ENCODE measurements around the gene PCSK7.

PCSK7 gene

DNA sequence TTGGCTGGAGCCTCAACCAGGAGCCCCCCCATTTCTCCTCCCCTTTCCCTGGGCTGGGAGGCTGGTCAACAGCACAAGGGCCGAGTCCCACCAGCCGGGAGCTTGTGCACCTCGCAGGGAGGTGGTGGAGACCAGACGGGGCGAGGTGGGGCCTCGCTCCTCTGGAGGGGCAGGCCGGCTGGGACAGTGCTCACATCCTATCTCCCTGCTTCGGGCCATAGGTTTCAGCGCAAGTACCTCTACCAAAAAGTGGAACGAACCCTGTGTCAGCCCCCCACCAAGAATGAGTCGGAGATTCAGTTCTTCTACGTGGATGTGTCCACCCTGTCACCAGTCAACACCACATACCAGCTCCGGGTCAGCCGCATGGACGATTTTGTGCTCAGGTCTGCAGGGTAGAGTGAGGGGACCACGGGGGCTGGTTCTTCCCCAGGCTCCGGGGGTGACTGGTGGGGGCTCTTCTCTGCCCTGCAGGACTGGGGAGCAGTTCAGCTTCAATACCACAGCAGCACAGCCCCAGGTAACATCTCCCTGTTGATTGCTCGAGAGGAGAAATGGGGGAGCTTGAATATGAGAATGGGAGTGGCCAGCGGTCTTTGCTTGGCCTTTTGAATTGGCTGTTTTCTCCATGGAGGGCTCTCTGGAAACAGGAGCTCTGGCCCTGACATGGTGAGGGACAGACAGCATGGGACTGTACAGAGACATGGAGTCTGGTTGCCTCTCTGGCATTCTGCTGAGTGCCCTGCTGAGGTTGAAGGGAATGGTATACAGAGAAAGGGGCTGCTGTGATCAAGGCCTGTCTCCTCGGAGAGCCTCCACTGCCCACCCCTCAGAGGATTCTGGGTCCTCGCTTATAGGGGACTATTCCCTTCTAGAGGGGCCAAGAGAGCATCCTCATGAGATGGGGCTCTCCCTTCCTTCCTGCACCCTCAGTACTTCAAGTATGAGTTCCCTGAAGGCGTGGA, 50.0 kb downstream of the PCSK7 start:
- no peak for DNase-seq

DNA sequence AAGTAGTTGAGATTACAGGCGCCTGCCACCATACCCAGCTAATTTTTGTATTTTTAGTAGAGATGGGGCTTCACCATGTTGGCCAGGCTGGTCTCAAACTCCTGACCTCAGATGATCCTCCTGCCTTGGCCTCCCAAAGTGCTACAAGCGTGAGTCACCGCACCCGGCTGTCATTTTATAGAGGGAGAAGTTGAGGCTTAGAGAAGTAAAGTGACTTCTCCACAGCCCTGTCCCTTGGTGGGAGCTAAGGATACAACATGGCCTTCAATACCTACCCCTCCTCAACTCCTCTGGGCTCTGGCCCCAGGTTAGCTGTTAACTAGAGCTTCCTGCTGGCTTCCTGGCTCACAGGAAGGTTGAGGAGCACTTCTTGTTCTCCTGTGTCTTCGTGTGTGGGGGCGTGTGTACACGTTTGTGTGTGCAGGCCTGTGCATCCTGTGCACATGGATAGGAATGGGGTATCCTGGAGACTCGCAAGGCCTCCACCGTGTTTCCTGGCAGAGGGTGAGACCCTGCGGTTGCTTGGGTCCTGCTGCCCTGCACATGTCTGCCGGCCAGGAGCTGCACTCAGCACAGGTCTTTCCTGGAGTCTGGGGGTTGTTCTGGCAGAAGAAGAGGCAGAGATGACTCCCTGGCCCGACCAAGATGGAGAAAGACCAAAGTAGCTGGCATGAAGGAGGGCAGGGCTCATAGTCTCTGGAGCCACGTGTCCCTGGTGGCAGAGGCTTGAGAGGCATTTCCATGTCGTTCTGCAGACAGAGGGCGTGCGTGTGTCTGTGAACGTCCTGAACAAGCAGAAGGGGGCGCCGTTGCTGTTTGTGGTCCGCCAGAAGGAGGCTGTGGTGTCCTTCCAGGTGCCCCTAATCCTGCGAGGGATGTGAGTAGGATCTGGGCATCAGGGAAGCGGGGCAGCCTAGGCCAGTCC, 51.0 kb downstream of the PCSK7 start:
- peak; percentile 47 for DNase-seq

DNA sequence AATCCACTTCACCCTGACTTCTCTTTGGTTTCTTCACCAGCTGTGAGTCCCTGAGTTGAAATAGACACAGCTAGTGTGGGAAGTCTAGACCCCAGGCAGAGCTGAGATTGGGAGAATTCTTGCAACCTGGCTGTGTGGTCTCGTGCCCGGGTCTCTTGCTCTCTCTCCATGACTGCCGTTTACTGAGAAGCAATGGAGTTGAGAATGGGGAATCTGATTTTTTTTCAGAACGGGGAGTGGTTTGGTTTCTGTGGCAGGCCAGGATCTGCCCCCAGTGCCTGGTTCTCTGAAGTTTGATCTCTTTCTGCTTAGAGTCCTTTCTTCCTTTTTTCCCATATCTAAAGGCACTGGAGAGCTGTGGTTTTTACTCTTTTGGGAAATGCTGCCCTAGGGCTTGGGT, 51.9 kb downstream of the PCSK7 start:
- DNase-seq, result no peak

DNA sequence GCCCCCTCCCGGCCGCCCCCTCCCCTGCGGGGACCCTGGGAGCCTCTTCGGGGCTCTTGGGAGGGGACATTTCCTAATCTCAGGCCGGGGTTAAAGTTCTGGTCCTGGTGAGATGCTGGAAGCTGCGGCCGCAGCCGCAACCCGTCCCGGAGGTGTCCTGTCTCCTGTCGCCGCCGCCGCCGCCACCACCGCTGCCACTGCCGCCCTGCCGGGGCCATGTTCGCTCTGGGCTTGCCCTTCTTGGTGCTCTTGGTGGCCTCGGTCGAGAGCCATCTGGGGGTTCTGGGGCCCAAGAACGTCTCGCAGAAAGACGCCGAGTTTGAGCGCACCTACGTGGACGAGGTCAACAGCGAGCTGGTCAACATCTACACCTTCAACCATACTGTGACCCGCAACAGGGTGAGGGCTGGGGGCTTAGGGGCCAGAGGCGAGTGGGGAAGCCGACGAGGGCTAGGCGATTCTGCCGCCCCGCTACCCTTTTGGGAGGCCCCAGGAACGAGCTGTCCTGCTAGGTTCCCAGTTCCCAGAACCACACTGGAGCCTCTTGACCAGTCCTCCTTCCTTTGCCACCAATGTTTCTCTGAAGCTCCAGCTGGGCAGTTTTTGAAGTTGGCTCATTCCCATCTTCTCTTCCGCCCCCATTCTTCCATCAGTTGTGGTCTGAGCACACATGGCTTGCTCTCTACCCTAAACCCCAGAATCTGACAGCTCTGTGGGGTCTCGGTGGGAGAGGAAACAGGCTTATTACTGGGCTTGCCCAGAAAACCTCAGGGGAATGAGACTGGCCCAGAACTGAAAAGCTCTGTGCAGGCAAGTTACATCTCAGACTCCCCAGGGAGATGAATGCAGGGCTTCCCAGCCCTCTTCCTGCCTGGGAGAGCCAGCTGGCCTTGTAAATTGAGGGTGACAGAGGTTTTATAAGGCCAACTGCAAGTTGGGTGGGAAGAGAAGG, 52.5 kb downstream of the PCSK7 start:
- DNase-seq, result no peak

DNA sequence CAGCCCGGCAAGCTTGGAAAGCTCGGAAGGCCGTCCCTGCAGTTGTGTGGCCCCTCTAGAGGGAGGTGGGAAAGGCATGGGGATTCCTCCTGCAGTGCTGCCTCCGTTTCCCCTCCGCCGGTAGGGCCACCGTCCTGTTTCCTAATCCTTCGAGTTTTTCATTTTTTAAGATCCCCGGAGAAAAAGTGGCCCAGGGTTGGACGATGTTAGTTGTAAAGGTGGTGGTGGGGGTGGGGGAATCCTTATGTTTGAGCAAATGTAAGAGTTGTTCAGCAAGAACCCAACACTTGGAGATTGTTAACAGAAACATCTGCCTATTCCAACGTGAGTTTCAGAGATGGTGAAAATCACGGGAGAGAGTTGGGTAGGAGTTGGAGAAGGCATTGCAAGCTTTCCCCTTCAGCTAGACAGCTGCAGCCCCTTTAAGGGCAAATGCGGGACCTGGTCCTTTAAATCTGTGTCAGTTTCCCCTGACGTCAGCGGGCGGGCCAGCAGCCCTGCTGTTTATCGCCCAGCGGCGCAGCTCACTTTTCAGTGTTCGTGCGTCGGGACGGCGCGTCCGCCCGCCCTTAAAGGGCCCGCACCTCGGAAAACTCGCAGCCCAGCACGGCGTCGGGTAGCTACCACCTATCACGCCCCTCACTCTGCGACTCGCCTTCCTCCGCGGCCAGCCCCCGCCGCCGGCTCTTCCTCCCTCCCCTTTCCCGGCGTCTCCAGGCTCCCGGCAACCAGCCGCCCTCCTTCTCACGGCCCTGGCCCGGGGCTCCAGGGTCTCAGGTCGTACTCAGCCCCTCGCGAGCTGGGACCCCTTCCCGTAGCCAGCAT, 53.5 kb downstream of the PCSK7 start, which contains the start of gene SIDT2:
TSS of gene SIDT2 (plus strand) at position 534 of the 825 bp plus-strand sequence. CDS start 521 bp downstream, outside the sequence.
- peak; percentile 93 for DNase-seq

DNA sequence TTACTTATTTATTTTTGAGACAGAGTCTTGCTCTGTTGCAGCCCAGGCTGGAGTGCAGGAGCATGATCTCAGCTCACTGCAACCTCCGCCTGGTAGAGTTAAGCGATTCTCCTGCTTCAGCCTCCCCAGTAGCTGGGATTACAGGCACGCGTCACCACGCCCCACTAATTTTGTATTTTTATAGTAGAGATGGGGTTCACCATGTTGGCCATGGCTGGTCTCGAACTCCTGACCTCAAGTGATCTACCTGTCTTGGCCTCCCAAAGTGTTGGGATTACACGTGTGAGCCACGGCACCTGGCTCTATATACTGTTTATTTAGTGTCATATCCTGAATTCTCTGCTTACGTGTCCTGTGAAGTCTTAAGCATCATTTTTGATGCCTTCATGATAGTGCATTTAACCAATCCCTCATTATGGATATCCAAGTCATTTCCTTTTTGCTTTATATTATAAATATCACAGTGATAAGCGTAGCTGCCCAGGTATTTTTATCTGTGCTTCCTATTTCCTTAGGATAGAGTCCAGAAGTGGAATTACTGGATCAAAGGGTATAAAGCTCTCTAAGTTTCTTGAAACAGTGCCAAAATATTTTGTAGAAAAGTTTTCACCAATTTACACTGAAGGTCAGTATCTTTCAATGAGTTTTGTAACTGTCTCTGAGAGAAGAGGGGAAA, 54.2 kb downstream of the PCSK7 start:
- no peak for DNase-seq

DNA sequence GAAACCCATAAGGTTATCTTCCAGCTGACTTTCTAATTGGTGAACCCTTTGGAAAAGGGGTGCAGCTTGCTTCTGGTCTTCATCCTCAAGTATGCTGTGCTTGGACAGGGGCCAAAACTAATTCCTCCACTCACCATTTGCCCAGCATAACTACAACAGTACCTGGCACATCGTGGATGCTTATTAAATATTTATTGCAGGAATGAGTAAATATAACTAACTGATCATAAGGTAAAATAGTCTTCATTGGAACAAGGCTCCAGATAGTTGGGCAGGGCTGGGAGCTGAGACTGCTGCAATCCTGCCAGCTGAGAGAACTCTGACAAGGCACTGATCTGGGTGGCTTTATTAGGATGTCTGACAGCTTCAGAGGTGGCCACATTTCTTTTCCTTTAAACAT, 55.7 kb downstream of the PCSK7 start:
- DNase-seq, result no peak

DNA sequence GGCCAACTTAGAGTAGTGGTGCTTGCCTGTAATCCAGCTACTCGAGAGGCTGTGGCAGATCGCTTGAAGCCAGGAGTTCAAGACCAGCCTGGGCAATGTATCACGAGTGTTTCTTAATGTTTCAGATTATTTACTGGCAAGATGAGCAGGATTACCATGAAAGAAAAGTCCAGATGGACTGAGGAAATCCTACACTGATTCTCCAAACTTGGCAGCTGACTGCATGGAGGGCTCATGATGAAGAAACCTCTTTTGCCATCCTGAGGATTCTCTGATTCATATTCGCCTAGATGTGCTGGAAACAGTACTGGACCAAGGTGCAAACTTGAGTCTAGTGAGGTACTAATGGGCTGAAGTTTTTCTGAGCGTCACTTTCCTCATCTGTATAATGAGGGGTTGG, 56.1 kb downstream of the PCSK7 start:
- no peak for DNase-seq

DNA sequence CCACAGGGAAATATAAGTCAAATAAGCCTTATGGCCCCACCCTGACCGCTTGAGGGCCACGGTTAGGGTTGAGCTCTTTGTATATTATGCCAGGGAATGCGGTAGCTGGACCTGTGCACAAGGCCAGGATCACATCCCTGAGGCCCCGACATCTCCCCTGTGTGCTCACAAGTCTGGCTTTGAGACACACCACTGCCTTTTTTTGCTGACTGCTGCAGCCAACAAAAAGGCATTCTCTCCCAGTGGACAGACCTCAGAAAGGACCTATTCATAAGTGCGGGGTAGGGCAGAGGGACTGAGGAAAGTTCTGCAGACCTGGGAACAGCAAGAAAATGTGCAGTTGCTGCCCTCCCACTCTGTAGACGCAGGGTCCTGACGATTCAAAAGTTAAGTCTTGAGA, 56.8 kb downstream of the PCSK7 start:
- no peak for DNase-seq

DNA sequence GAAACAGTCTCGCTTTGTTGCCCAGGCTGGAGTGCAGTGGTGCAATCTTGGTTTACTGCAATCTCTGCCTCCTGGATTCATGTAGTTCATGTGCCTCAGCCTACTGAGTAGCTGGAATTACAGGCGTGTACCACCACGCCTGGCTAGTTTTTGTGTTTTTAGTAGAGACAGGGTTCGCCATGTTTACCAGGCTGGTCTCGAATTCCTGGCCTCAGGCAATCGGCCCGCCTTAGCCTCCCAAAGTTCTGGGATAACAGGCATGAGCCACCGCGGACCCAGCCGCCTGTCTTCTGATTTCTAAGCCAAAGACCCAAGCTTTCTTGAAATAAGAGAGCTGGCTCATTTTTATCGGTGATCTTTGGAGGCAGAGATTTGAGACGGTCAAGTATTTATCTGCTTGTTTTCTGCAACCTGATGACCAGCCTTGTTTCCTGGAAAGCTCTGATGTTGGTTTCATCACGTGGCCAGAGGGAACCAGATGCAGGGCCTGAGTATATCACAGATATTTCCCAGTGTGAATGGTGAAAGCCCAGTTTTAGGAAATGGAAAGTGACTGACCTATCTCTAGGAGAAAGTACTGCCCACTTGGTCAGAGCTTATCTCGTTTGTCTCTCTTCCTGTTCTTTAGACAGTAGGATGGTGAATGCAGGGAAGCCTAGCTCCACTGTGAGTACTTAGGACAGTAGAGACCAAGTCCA, 59.0 kb downstream of the PCSK7 start:
- DNase-seq, result no peak

DNA sequence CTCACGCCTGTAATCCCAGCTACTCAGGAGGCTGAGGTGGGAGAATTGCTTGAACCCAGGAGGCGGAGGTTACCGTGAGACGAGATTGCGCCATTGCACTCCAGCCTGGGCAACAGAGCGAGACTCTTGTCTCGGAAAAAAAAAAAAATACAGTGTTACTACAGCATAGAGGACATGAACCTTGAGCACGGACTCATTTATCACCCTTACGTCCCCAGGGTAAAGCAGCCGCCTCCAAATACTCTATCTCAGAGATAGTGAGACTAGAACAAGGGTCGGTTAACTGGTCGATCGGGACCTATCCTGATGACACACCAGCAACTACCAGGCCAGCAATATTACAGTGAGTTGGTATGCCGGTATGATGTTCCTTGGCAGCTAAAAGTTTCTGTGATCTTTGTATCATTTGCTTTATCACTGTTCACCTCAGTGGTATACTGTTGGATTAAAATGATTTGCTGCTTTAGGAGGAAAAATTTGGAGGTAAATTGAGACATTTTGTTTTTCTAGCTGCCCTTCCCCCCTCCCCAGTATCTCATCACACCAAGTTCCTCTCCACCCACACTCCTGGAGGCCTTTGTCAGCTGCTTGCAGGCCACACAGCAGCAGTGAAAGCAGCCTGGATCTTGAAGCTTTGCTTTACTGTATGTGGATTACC, 60.3 kb downstream of the PCSK7 start:
- DNase-seq, result no peak

DNA sequence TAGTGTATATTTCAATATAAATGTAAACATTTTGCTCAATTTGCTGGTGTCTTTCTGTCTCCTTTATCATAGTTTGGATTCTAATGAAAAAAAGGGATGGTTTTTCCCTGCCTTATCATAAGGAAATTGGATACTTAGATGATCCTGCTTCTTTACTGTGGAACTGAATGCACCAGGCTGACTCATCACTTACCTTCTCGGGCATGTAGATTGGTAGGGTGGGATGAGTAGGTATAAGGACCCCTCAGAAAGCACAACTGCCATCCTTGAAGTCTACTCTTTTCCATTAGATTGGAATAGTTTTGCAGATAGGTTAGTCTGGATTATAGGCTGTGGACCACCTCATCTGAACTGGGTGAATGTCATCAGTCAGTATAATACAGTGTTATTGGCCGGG, 60.9 kb downstream of the PCSK7 start:
- no peak for DNase-seq

DNA sequence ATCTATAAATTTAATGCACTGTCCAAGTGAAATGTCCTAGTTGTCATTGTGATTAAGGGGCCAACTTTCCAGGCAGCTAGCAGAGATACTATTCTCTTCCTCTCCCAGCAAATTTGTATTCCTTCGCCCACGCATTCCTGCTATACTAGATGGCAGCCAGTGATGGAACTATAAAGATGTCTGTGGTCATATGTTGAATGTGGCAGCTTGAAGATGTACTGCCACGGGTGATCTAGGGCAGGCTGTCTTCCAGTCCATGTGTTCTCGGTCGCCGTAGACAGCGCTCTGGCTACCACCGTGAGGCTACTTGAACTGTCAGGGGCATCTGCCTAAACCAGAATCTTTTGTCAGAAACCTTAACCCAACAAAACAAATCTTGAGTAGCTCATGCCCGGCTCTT, 61.7 kb downstream of the PCSK7 start:
- no peak for DNase-seq

DNA sequence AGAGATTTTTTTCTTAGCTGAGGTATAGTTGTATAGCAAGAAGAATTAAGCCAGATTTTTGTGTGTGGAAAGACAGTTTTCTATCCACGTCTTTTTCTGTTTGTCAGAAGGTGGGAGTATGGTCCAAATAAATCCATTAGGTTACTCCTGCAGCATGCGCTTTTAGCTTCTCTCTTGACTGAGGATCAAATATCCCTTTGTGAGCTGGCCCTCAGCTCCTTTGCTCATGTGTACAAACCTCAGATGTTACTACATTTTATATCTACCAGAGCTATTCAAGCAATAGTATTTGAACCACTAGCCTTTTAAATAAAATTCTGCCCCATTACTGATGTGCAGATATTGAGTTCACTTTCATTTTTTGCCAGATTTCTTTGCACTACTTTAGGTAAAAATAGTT, 62.1 kb downstream of the PCSK7 start:
- no peak for DNase-seq

DNA sequence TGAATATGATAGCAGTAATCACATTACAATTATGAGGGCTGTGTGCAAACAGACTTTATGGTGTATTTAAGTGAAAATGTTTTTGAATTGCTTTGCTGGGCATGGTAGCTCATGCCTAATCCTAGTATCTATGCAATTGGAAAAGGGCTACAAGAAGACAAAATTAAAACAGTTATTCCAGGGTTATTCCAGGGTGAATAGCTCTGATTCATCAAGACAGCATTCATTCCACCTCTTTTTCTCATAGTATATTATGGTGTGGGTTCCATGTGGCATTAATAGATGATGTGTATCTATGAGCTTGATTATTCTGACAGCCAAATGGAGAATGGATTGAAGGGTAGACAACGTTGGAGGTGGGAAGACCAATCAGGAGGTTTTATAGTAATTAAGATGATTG, 65.4 kb downstream of the PCSK7 start:
- DNase-seq, result no peak

DNA sequence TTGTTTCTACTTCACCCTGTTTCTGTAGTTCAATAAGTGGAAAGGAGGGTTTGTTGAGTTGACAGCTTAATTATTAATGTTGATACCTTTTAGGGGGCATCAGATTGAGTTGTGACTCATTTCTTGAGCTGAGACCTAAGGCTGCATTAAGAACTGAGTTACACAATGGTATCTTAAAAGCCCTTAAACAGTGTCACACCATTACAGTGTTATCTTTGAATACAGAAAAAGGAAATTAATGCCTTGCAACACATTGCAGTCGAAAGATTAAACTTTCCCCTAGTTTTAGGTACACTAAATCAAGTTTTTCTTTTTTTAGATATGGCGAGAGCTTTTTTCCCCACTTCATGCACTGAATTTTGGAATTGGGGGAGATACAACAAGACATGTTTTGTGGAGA, 71.0 kb downstream of the PCSK7 start:
- no peak for DNase-seq

DNA sequence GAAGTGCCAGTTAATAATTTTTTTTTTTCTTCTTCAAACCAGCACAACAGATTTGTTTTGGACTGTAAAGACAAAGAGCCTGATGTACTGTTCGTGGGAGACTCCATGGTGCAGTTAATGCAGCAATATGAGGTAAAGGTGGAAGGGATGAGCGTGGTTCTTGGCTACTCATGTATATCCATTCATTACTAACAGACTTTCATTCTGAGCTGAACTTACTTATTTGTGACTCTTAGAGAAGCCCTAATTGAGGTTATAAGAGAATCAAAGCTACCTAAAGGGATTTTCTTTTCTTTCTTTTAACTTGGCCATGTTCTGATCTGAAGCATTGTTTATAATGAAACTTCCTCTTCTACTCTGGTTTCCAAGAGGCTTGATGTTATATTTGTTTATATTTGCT, 72.0 kb downstream of the PCSK7 start:
- DNase-seq, result no peak

DNA sequence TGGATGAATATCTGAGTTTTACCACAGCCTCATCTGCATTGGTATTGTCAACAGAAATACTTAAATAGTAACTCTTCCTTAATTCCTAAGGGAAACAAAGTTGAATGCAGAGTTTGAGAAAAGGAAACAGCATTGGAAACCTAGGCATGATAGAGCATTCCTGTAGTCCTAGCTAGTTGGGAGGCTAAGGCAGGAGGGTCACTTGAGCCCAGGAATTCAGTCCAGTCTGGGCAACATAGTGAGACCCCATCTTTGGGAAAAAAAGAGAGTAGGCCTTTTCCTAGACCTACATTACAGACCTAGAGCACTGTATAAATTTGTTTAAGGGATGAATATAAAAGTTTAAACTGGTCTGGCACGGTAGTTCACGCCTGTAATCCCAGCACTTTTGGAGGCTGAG, 74.4 kb downstream of the PCSK7 start:
- DNase-seq, result no peak

DNA sequence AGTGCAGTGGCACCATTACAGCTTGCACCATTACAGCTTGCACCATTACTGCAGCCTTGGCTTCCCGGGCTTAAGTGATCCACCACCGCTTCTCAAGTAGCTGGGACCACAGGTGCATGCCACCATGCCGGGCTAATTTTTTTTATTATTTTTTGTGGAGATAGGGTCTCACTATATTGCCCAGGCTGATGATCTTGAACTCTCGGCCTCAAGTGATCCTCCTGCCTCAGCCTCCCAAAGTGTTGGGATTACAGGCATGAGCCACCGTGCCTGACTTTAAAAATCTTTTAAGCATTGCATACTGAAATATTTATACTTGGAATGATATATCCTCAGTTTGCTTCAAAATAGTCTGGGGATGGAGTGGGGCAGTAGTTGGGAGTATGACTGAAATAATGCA, 77.4 kb downstream of the PCSK7 start:
- DNase-seq, result no peak
